Neutrophil (primary cell): Measurements from ENCODE around the gene LHX1.

ENCODE experiments used
- H3K27ac ChIP-seq: fragments of 200-600 bp; sonication (generic); 2 replicates; pipeline ENCODE4 v1.5.1; 2016; ENCODE audit warnings: mild to moderate bottlenecking, moderate library complexity
- H3K27me3 ChIP-seq: fragments of 200-600 bp; sonication (generic); 2 replicates; pipeline ENCODE4 v1.6.0; 2016; ENCODE audit warnings: mild to moderate bottlenecking
- H3K36me3 ChIP-seq: fragments of 200-600 bp; sonication (generic); 2 replicates; pipeline ENCODE4 v1.5.1; 2017
- H3K4me1 ChIP-seq, 2 experiments: fragments of 200-600 bp in 1 of 2; sonication (generic) in 1 of 2; 1 replicate in 1 of 2; 2 replicates in 1 of 2; pipeline versions ENCODE4 v1.5.1 to v1.6.1; 2013 to 2016; ENCODE audit warnings: low read depth in 1 of 2, low read length in 1 of 2, mild to moderate bottlenecking in 1 of 2, moderate library complexity in 1 of 2; ENCODE audit not compliant: control insufficient read depth in 1 of 2, insufficient read depth in 1 of 2
- H3K4me3 ChIP-seq, 2 experiments: fragments of 200-600 bp in 1 of 2; sonication (generic) in 1 of 2; 1 replicate in 1 of 2; 2 replicates in 1 of 2; pipeline ENCODE4 v1.5.1; 2013 to 2016; ENCODE audit warnings: low read depth in 1 of 2, low read length in 1 of 2, mild to moderate bottlenecking in 1 of 2, moderate library complexity in 1 of 2
- H3K9me3 ChIP-seq: fragments of 200-600 bp; sonication (generic); 2 replicates; pipeline ENCODE4 v1.5.1; 2016
- TF ChIP-seq, protein P1 (sequence below): fragments of 200-600 bp; sonication (generic); IDR thresholded peaks from 2 replicates; pipeline ENCODE4 v1.5.1; 2016; ENCODE audit warnings: antibody characterized with exemption

Gene LHX1

GRCh38 chr17:36937001-36937958, at the start of gene LHX1:
LHX1 (plus strand) TSS chr17:36937475; CDS start chr17:36938198, 723 bp downstream.
- peaks cover 50 to 74% of the 10 kb centered on the region in 2 experiments for H3K4me1 ChIP-seq

GRCh38 chr17:36888236-36888951, 48.9 kb upstream of the LHX1 start:
- H3K27me3 ChIP-seq = peaks cover 82% of the 10 kb centered on the region
- H3K36me3 ChIP-seq = no peaks in the 10 kb centered on the region
- TF ChIP-seq, protein P1, sequence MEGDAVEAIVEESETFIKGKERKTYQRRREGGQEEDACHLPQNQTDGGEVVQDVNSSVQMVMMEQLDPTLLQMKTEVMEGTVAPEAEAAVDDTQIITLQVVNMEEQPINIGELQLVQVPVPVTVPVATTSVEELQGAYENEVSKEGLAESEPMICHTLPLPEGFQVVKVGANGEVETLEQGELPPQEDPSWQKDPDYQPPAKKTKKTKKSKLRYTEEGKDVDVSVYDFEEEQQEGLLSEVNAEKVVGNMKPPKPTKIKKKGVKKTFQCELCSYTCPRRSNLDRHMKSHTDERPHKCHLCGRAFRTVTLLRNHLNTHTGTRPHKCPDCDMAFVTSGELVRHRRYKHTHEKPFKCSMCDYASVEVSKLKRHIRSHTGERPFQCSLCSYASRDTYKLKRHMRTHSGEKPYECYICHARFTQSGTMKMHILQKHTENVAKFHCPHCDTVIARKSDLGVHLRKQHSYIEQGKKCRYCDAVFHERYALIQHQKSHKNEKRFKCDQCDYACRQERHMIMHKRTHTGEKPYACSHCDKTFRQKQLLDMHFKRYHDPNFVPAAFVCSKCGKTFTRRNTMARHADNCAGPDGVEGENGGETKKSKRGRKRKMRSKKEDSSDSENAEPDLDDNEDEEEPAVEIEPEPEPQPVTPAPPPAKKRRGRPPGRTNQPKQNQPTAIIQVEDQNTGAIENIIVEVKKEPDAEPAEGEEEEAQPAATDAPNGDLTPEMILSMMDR = no peak
- no peaks in the 10 kb centered on the region for H3K9me3 ChIP-seq
- H3K27ac ChIP-seq = no peak overlapping the region
- H3K4me1 ChIP-seq = no peaks in the 10 kb centered on the region
- no peak overlapping the region for H3K4me3 ChIP-seq

More at GRCh38 chr17:36937001-36937958, at the start of gene LHX1:
- H3K9me3 ChIP-seq = no peaks in the 10 kb centered on the region
- H3K27me3 ChIP-seq = peaks cover 100% of the 10 kb centered on the region
- TF ChIP-seq, protein P1 = no peak
- no peak within 1 kb of the TSS for H3K27ac ChIP-seq
- no peaks in the 10 kb centered on the region for H3K36me3 ChIP-seq
- peak within 1 kb of the TSS in 1 of 2 experiments; percentile 45 for H3K4me3 ChIP-seq

DNA sequence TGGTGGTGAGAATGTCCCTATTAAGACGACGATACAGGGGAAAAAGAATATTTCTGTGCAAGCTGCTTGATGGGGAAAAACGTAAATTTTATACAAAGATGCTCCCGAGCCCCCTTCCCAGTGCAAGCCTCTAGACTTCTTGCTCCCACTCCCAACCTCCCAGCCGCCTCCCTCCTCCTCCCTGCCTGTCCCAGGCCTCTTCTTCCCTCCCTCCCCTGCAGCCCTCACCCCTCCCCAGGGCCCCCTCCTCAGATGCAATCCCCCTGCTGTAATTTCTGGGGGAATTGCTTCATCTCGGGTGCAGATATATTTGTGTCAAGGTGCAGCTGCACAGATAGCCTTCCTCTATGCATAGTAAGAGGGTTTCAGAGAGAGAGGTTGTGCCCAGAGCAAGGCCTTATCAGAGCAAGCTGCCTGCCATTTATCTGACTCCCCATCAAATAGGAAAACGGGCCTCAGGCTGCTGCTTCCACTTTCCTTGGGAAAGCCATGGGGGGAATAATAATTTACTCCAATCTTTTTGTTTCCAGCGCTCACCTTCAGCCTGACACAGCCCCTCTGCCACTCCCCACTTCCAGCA, 47.4 kb upstream of the LHX1 start:
- Histone ChIP-seq H3K36me3 (no peaks in the 10 kb centered on the region), H3K27me3 (peaks cover 72% of the 10 kb centered on the region), H3K4me1 (no peaks in the 10 kb centered on the region), H3K9me3 (no peaks in the 10 kb centered on the region), H3K27ac (no peak overlapping the region), H3K4me3 (no peak overlapping the region)
- TF ChIP-seq, protein P1 = no peak

DNA sequence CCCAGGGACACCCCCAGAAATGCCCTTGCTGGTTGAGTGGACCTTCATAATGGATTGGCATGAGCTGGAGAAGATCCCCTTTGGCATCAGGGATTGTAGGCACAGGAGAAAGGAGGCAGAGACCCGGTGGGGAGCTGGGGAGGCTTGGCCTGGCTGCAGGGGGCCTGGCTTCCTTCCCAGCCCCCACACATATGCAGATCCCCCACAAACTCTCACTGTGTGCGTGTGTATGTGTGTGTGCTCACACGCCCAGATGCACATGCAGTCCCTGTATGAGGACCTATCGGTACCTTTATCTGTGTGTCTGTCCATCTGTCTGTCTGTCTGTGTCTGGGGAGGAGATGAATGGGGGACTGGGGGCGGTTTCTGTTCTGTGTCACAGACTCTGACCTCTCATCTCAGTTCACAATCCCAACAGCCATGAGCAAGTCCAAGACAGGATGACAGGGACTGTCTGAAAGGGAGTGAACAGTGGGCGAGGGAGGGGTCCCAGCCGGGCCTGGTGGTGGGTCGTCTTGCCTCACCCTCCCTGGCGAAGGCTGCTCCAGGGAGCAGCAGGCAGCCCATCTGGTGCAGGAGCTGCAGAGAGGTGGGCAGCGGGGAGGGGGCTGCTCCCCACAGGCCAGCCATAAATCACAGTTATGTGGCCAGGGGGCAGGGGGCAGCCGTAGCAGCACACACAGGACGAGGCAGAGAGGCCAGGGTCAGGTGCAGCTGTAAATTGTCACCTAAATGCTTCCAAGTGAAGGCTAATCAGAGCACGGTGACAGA, 46.7 kb upstream of the LHX1 start:
- no peak overlapping the region for H3K4me3 ChIP-seq
- H3K9me3 ChIP-seq = no peaks in the 10 kb centered on the region
- H3K36me3 ChIP-seq = no peaks in the 10 kb centered on the region
- peaks cover 70% of the 10 kb centered on the region for H3K27me3 ChIP-seq
- H3K4me1 ChIP-seq = no peaks in the 10 kb centered on the region
- no peak overlapping the region for H3K27ac ChIP-seq
- TF ChIP-seq, protein P1 = no peak
